ENCODE data around the gene EIF3A. TPM values are rescaled to one million over a fixed set of nuclear protein-coding genes. Genes with fewer than 3 reads are reported as not detected.

EIF3A gene
- total and polyA plus RNA-seq, 8 donors, result 37.2 to 145 (median 91.4) TPM

- ATAC-seq, result no peak
- FAIRE-seq, result no peak
- H3K27me3 ChIP-seq, result no peaks in the 10 kb centered on the region
- no peak overlapping the region for H3K27ac ChIP-seq
- intact Hi-C loops (cut with DNase I), result no loop called here
- TF ChIP-seq, protein P1, sequence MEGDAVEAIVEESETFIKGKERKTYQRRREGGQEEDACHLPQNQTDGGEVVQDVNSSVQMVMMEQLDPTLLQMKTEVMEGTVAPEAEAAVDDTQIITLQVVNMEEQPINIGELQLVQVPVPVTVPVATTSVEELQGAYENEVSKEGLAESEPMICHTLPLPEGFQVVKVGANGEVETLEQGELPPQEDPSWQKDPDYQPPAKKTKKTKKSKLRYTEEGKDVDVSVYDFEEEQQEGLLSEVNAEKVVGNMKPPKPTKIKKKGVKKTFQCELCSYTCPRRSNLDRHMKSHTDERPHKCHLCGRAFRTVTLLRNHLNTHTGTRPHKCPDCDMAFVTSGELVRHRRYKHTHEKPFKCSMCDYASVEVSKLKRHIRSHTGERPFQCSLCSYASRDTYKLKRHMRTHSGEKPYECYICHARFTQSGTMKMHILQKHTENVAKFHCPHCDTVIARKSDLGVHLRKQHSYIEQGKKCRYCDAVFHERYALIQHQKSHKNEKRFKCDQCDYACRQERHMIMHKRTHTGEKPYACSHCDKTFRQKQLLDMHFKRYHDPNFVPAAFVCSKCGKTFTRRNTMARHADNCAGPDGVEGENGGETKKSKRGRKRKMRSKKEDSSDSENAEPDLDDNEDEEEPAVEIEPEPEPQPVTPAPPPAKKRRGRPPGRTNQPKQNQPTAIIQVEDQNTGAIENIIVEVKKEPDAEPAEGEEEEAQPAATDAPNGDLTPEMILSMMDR (IDR thresholded peaks at IDR 0.05), result no peak
- no peaks in the 10 kb centered on the region for H3K36me3 ChIP-seq
- H3K4me1 ChIP-seq, result peaks cover 4 to 22% (median 16%) of the 10 kb centered on the region in 3 donors
- DNase-seq, result no peak
- 18 to 20% methylated on average over 10 of the region's 10 CpGs for WGBS, 2 donors
- H3K4me3 ChIP-seq, result peak overlapping the region in 3 of 4 donors; percentile 86 to 99 (median 90)
- H3K9me3 ChIP-seq, result no peaks in the 10 kb centered on the region
These were observed 2.0 kb downstream of the EIF3A start for GRCh38 chr10:119078422-119079179.

GRCh38 chr10:119073584-119073983, 7.0 kb downstream of the EIF3A start:
- Histone ChIP-seq H3K36me3 (peaks cover 2 to 47% (median 22%) of the 10 kb centered on the region in 3 donors), H3K9me3 (no peaks in the 10 kb centered on the region), H3K4me1 (peaks cover 4 to 19% (median 17%) of the 10 kb centered on the region in 3 donors), H3K27ac (no peak overlapping the region), H3K4me3 (no peak overlapping the region), H3K27me3 (no peaks in the 10 kb centered on the region)
- WGBS, 2 donors, result 76 to 79% methylated on average over 6 of the region's 6 CpGs
- DNase-seq (no peak), ATAC-seq (no peak), FAIRE-seq (no peak)
- intact Hi-C loops (cut with DNase I), result no loop called here
- TF ChIP-seq, protein P1 (IDR thresholded peaks at IDR 0.05), result no peak

DNA sequence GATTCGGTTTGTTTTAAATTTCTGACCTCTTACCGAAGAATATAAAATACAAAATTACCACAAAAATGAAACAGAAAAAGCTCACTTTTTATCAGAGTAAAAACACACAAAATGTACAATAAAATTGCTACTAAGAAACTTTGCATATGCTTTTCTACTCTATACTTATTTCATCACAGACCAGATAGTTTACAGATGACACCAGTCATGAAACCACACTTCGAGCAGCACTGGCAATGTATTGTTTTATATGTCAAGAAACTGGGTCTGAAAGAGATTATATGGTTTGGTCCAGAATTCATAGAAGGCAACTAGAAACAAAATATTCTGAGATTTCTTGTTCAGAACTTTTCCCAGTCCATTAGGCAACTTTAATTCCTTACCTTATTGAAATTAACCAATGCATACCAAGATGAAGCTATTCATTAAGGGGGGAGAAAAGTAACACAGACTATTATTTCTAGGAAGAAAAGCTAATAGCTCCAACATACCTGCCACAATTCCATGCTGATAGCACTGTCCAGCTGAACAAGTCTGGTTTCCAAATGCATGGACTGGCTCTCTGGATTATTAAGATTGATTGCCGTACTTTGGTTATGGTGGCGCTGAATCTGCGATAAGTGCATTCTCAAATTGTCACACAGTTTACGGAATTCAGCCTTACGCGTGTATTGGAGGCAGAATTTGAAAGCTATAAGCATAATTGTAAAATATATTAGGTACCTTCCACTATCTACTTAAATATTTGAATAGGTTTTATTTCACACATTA, 10.0 kb downstream of the EIF3A start:
- H3K9me3 ChIP-seq, result no peaks in the 10 kb centered on the region
- FAIRE-seq (no peak), DNase-seq (no peak), ATAC-seq (no peak)
- no peak overlapping the region for H3K4me3 ChIP-seq
- H3K27ac ChIP-seq, result no peak overlapping the region
- TF ChIP-seq, protein P1 (IDR thresholded peaks at IDR 0.05), result no peak
- intact Hi-C loops (cut with DNase I), result no loop called here
- H3K36me3 ChIP-seq, result peaks cover 2 to 70% (median 35%) of the 10 kb centered on the region in 3 donors
- H3K27me3 ChIP-seq, result no peaks in the 10 kb centered on the region
- 90 to 91% methylated on average over 9 of the region's 9 CpGs for WGBS, 2 donors
- peaks cover 0 to 9% (median 4%) of the 10 kb centered on the region in 3 donors for H3K4me1 ChIP-seq

- no peak overlapping the region for H3K27ac ChIP-seq
- TF ChIP-seq, protein P1 (IDR thresholded peaks at IDR 0.05), result no peak
- FAIRE-seq (no peak), ATAC-seq (no peak), DNase-seq (no peak)
- H3K27me3 ChIP-seq, result no peaks in the 10 kb centered on the region
- H3K4me3 ChIP-seq, result no peak overlapping the region
- intact Hi-C loops (cut with DNase I), result no loop called here
- no peaks in the 10 kb centered on the region for H3K9me3 ChIP-seq
- no peaks in the 10 kb centered on the region for H3K4me1 ChIP-seq
- H3K36me3 ChIP-seq, result peaks cover 11 to 69% (median 52%) of the 10 kb centered on the region in 3 donors
- 89 to 92% methylated on average over 2 of the region's 2 CpGs for WGBS, 2 donors
These were observed 18.7 kb downstream of the EIF3A start for GRCh38 chr10:119061926-119062325.
